SHP77 (cell line): ENCODE results near the gene C10orf62.
A peak's percentile ranks its signal among the peaks of the same experiment; 100 is the strongest.

Experiments used
- DNase-seq, 2 experiments: peaks; one replicate each; lab custom pipeline; 2025; lab: John Stamatoyannopoulos, UW

Gene C10orf62

GRCh38 chr10:97584798-97585438 lies 4.6 kb upstream of the C10orf62 start:
- DNase-seq, result peak; percentile 8 to 13

GRCh38 chr10:97585439-97585811 lies 4.1 kb upstream of the C10orf62 start:
- DNase-seq, result no peak

GRCh38 chr10:97587183-97587582 lies 2.3 kb upstream of the C10orf62 start:
- DNase-seq, result no peak

GRCh38 chr10:97590082-97590747 lies 694 bp downstream of the C10orf62 start:
- no peak for DNase-seq

GRCh38 chr10:97590748-97591495 lies 1.4 kb downstream of the C10orf62 start:
- DNase-seq, result peak; percentile 2

GRCh38 chr10:97593421-97593820 lies 3.9 kb downstream of the C10orf62 start:
- DNase-seq, result no peak

- no peak for DNase-seq
These were observed 6.9 kb downstream of the C10orf62 start for GRCh38 chr10:97596101-97597082.

GRCh38 chr10:97597778-97598177 lies 8.3 kb downstream of the C10orf62 start:
- no peak for DNase-seq

- DNase-seq, result no peak
These were observed 9.1 kb downstream of the C10orf62 start for GRCh38 chr10:97598407-97599271.

GRCh38 chr10:97599272-97599619 lies 9.7 kb downstream of the C10orf62 start:
- DNase-seq, result no peak

- DNase-seq, result no peak
These were observed 11.1 kb downstream of the C10orf62 start for GRCh38 chr10:97600616-97601015.

GRCh38 chr10:97601268-97602215 lies 12.0 kb downstream of the C10orf62 start:
- no peak for DNase-seq

GRCh38 chr10:97607095-97607636 lies 17.6 kb downstream of the C10orf62 start:
- DNase-seq, result no peak

- no peak for DNase-seq
These were observed 19.6 kb downstream of the C10orf62 start for GRCh38 chr10:97608991-97609561.

- no peak for DNase-seq
These were observed 22.0 kb downstream of the C10orf62 start for GRCh38 chr10:97611473-97611872.

GRCh38 chr10:97612386-97612785 lies 22.9 kb downstream of the C10orf62 start:
- DNase-seq, result peak; percentile 24 to 30

GRCh38 chr10:97618285-97618684 lies 28.8 kb downstream of the C10orf62 start:
- no peak for DNase-seq

- no peak for DNase-seq
These were observed 29.2 kb downstream of the C10orf62 start for GRCh38 chr10:97618733-97619132.

GRCh38 chr10:97623277-97623676 lies 33.8 kb downstream of the C10orf62 start:
- no peak for DNase-seq
